HepG2 (cell line): ENCODE data around the gene ADAMTS17.

ENCODE experiments used
- BCLAF1 ChIP-seq: fragments of 450-650 bp; IDR thresholded peaks from 2 replicates; pipeline ENCODE4 v1.6.1; 2017; ENCODE audit warnings: mild to moderate bottlenecking
- CTCF ChIP-seq: sonication (generic); formaldehyde crosslinking; IDR thresholded peaks from 2 replicates; pipeline ENCODE4 v1.5.0; 2020; ENCODE audit warnings: mild to moderate bottlenecking, missing genetic modification reagents, moderate library complexity
- ETS1 ChIP-seq: sonication (generic); formaldehyde crosslinking; IDR thresholded peaks from 2 replicates; pipeline ENCODE4 v1.4.0; 2020; ENCODE audit warnings: missing genetic modification reagents
- REST ChIP-seq, 2 experiments: IDR thresholded peaks; 2 replicates each; pipeline ENCODE4 v1.6.1; 2011 to 2012; ENCODE audit warnings: low read length in 2 of 2, borderline replicate concordance in 1 of 2, low read depth in 1 of 2, mild to moderate bottlenecking in 1 of 2, moderate library complexity in 1 of 2
- ZBTB7B ChIP-seq: sonication (generic); formaldehyde crosslinking; IDR thresholded peaks from 2 replicates; pipeline ENCODE4 v1.4.0; 2020; ENCODE audit warnings: missing genetic modification reagents
- ZKSCAN8 ChIP-seq: IDR thresholded peaks from 2 replicates; pipeline ENCODE4 v1.6.1; 2016; ENCODE audit warnings: borderline replicate concordance, missing genetic modification reagents, missing compliant biosample characterization
- ZMAT5 ChIP-seq: sonication (generic); formaldehyde crosslinking; IDR thresholded peaks from 2 replicates; pipeline ENCODE4 v1.5.0; 2020; ENCODE audit warnings: mild to moderate bottlenecking, low read depth, missing genetic modification reagents, borderline replicate concordance

GRCh38 chr15:100309109-100310040 lies 32.4 kb downstream of the ADAMTS17 start:
- no peak for TF ChIP-seq ETS1 (CRISPR knock-in tag)
- TF ChIP-seq CTCF: no peak
- TF ChIP-seq BCLAF1: no peak
- TF ChIP-seq ZBTB7B (CRISPR knock-in tag): no peak
- TF ChIP-seq ZMAT5 (CRISPR knock-in tag): no peak
- no peak for TF ChIP-seq ZKSCAN8 (CRISPR knock-in tag)
- TF ChIP-seq REST (IDR thresholded peaks at IDR 0.05; ENCODE audit: borderline replicate concordance in 1 of 2, low read depth in 1 of 2, low read length in 2 of 2): no peak
